ENCODE results near the gene CNTNAP3B.
"Not testable (repeated sequence)": the region's sequence is repeated elsewhere in the genome, so short reads cannot be mapped to it uniquely, and the experiment has no call there.

GRCh38 chr9:41855422-41855821 is 273.8 kb downstream of the CNTNAP3B start:
- TF ChIP-seq, protein P1, sequence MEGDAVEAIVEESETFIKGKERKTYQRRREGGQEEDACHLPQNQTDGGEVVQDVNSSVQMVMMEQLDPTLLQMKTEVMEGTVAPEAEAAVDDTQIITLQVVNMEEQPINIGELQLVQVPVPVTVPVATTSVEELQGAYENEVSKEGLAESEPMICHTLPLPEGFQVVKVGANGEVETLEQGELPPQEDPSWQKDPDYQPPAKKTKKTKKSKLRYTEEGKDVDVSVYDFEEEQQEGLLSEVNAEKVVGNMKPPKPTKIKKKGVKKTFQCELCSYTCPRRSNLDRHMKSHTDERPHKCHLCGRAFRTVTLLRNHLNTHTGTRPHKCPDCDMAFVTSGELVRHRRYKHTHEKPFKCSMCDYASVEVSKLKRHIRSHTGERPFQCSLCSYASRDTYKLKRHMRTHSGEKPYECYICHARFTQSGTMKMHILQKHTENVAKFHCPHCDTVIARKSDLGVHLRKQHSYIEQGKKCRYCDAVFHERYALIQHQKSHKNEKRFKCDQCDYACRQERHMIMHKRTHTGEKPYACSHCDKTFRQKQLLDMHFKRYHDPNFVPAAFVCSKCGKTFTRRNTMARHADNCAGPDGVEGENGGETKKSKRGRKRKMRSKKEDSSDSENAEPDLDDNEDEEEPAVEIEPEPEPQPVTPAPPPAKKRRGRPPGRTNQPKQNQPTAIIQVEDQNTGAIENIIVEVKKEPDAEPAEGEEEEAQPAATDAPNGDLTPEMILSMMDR (IDR thresholded peaks at IDR 0.05; ENCODE audit: poor library complexity, severe bottlenecking), result not testable (repeated sequence)
- not testable (repeated sequence) for TF ChIP-seq SMC3 (conservative IDR thresholded peaks at IDR 0.05; ENCODE audit: poor library complexity); TAF1 (IDR thresholded peaks at IDR 0.05; ENCODE audit: low read depth); POLR2AphosphoS5 (IDR thresholded peaks at IDR 0.05); EZH2 (IDR thresholded peaks at IDR 0.05; ENCODE audit: borderline replicate concordance, insufficient read depth, low read length, poor library complexity, severe bottlenecking); EP300 (conservative IDR thresholded peaks at IDR 0.05; ENCODE audit: poor library complexity, severe bottlenecking); RAD21 (conservative IDR thresholded peaks at IDR 0.05)
- TF ChIP-seq, protein P2, sequence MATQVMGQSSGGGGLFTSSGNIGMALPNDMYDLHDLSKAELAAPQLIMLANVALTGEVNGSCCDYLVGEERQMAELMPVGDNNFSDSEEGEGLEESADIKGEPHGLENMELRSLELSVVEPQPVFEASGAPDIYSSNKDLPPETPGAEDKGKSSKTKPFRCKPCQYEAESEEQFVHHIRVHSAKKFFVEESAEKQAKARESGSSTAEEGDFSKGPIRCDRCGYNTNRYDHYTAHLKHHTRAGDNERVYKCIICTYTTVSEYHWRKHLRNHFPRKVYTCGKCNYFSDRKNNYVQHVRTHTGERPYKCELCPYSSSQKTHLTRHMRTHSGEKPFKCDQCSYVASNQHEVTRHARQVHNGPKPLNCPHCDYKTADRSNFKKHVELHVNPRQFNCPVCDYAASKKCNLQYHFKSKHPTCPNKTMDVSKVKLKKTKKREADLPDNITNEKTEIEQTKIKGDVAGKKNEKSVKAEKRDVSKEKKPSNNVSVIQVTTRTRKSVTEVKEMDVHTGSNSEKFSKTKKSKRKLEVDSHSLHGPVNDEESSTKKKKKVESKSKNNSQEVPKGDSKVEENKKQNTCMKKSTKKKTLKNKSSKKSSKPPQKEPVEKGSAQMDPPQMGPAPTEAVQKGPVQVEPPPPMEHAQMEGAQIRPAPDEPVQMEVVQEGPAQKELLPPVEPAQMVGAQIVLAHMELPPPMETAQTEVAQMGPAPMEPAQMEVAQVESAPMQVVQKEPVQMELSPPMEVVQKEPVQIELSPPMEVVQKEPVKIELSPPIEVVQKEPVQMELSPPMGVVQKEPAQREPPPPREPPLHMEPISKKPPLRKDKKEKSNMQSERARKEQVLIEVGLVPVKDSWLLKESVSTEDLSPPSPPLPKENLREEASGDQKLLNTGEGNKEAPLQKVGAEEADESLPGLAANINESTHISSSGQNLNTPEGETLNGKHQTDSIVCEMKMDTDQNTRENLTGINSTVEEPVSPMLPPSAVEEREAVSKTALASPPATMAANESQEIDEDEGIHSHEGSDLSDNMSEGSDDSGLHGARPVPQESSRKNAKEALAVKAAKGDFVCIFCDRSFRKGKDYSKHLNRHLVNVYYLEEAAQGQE (IDR thresholded peaks at IDR 0.05; ENCODE audit: borderline replicate concordance), result not testable (repeated sequence)

Measured in neural cell (in vitro differentiated cells).